Common myeloid progenitor, CD34-positive (primary cell): ENCODE measurements around the gene SP110.
"Not testable (repeated sequence)": the region's sequence is repeated elsewhere in the genome, so short reads cannot be mapped to it uniquely, and the experiment has no call there.

Source experiments
- CTCF ChIA-PET: fragments of 350-600 bp; sonication (Branson Sonifier 250); formaldehyde crosslinking; loops from one replicate; lab custom pipeline; 2021; ENCODE audit warnings: antibody characterized with exemption; lab: Charles Lee
- POLR2A ChIA-PET: fragments of 350-600 bp; sonication (Branson Sonifier 250); formaldehyde crosslinking; loops from one replicate; lab custom pipeline; 2021; ENCODE audit warnings: antibody characterized with exemption; lab: Charles Lee
- DNase-seq, 3 donors: peaks; one replicate each; pipeline versions ENCODE4 v3.0.0 to v3.0.0-alpha.2; 2013
- H3K27ac ChIP-seq, 2 experiments: 1 replicate in 1 of 2; 2 replicates in 1 of 2; pipeline ENCODE4 v1.7.0; 2013; ENCODE audit warnings: inconsistent platforms in 2 of 2, low read length in 2 of 2, mild to moderate bottlenecking in 2 of 2, low read depth in 1 of 2, moderate library complexity in 1 of 2; ENCODE audit not compliant: severe bottlenecking in 2 of 2, insufficient read depth in 1 of 2, poor library complexity in 1 of 2
- H3K27me3 ChIP-seq, 5 experiments: replicated peaks in 2 of 5; 1 replicate in 3 of 5; 2 replicates in 2 of 5; pipeline versions ENCODE4 v1.6.1 to v1.7.0; 2013; ENCODE audit warnings: low read length in 4 of 5, mild to moderate bottlenecking in 2 of 5, moderate library complexity in 2 of 5, inconsistent platforms in 1 of 5; ENCODE audit not compliant: insufficient read depth in 5 of 5, control insufficient read depth in 4 of 5
- H3K36me3 ChIP-seq, 4 experiments: 1 replicate in 2 of 4; 2 replicates in 2 of 4; pipeline versions ENCODE4 v1.6.1 to v1.7.0; 2013; ENCODE audit warnings: low read length in 3 of 4, control low read depth in 1 of 4, mild to moderate bottlenecking in 1 of 4; ENCODE audit not compliant: control insufficient read depth in 4 of 4, insufficient read depth in 4 of 4
- H3K4me1 ChIP-seq, 4 experiments: 1 replicate in 3 of 4; 2 replicates in 1 of 4; pipeline versions ENCODE4 v1.6.1 to v1.7.1; 2013; ENCODE audit warnings: low read length in 3 of 4, mild to moderate bottlenecking in 3 of 4, control low read depth in 1 of 4, inconsistent platforms in 1 of 4, moderate library complexity in 1 of 4; ENCODE audit not compliant: control insufficient read depth in 4 of 4, insufficient read depth in 4 of 4; ENCODE audit errors: control extremely low read depth in 1 of 4
- H3K4me3 ChIP-seq, 7 experiments: 1 replicate in 4 of 7; 2 replicates in 3 of 7; pipeline versions ENCODE4 v1.5.1 to v1.7.0; 2013; ENCODE audit warnings: mild to moderate bottlenecking in 7 of 7, low read length in 6 of 7, moderate library complexity in 6 of 7, inconsistent platforms in 2 of 7, low read depth in 2 of 7, control low read depth in 1 of 7; ENCODE audit not compliant: insufficient read depth in 4 of 7, control insufficient read depth in 1 of 7; ENCODE audit errors: extremely low read depth in 1 of 7
- H3K9me3 ChIP-seq, 5 experiments: 1 replicate in 4 of 5; 2 replicates in 1 of 5; pipeline versions ENCODE4 v1.6.1 to v1.7.1; 2013; ENCODE audit warnings: low read length in 4 of 5, mild to moderate bottlenecking in 2 of 5, inconsistent platforms in 1 of 5, low read depth in 1 of 5, moderate library complexity in 1 of 5; ENCODE audit not compliant: control insufficient read depth in 4 of 5, insufficient read depth in 2 of 5; ENCODE audit errors: control extremely low read depth in 1 of 5
- WGBS: methylation state at CpG from one replicate; pipeline ENCODE4 v1.1.5; 2013; ENCODE audit not compliant: insufficient coverage; 5-methylcytosine and 5-hydroxymethylcytosine counted together

SP110 gene

DNA sequence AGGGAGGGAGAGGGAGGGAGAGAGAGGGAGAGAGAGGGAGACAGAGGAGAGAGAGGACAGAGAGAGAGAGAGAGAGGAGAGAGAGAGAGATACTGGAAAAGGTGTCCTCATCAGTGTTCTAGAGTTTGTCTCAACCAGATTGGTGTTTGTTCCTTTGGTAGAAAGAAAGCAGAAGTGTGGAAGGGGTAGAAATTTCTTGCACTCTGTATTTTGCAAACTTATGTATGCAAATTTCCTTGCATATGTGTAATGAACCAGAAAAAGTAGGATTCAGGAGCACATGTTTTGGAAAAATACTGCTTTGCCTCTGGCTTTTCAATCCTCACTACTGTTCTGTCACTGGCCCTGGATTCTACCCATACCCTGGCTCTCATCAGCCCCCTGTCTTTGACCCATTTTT lies 4.7 kb upstream of the SP110 start:
- Histone ChIP-seq H3K4me1 (peaks cover 3 to 8% (median 5%) of the 10 kb centered on the region in 4 experiments), H3K36me3 (no peaks in the 10 kb centered on the region), H3K9me3 (no peaks in the 10 kb centered on the region), H3K27me3 (no peaks in the 10 kb centered on the region), H3K27ac (peak overlapping the region in 1 of 2 experiments; percentile 10), H3K4me3 (no peak overlapping the region)
- POLR2A ChIA-PET, result no interaction called here
- CTCF ChIA-PET, result no interaction called here
- no peak for DNase-seq

DNA sequence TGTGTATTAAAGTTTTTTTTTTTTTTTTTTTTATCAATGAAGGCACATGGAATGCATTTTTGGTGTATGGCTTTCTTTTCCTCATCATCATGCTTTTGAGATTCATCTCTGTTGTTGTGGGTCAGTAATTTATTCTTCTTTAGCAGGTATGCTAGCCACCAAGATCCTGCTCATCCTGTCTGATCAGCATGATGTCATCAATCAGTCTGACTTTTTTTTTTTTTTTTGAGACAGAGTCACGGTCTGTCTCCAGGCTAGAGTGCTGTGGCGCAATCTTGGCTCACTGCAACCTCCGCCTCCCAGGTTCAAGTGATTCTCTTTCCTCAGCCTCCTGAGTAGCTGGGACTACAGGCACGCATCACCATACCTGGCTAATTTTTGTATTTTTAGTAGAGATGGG lies 3.0 kb upstream of the SP110 start:
- no CpG with 5 or more reads among the region's 4 CpGs for WGBS
- POLR2A ChIA-PET, H3K9me3 ChIP-seq, H3K4me3 ChIP-seq, CTCF ChIA-PET, H3K27me3 ChIP-seq, H3K36me3 ChIP-seq, H3K27ac ChIP-seq, DNase-seq: not testable (repeated sequence)
- H3K4me1 ChIP-seq, result peaks cover 12 to 24% (median 20%) of the 10 kb centered on the region in 4 experiments

DNA sequence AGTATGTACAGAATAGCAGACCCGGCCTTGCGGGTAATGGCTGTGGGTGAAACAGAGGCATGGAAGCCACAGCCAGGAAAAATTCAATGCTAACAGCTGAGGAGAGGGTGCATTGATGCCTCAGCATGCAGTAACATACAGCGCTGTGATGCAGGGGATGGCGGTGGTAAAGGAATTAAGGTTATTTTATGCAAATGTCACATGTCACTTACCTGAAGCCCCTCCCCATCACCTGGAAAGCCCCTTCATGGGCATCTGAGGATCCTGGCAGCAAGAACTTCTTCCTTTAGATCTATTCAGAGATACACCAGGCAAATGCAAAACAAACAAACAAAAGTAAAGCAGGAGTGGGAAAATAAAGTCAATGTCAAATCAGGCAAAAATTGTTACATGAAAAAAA lies 1.7 kb upstream of the SP110 start:
- H3K27me3 ChIP-seq, result no peaks in the 10 kb centered on the region
- no peak overlapping the region for H3K4me3 ChIP-seq
- ChIA-PET CTCF (no interaction called here), POLR2A (no interaction called here)
- no peak overlapping the region for H3K27ac ChIP-seq
- H3K36me3 ChIP-seq, result peaks cover 0 to 3% (median 3%) of the 10 kb centered on the region in 4 experiments
- no peaks in the 10 kb centered on the region for H3K9me3 ChIP-seq
- DNase-seq, result no peak
- 100% methylated on average over 4 of the region's 4 CpGs for WGBS
- peaks cover 15 to 35% (median 25%) of the 10 kb centered on the region in 4 experiments for H3K4me1 ChIP-seq

DNA sequence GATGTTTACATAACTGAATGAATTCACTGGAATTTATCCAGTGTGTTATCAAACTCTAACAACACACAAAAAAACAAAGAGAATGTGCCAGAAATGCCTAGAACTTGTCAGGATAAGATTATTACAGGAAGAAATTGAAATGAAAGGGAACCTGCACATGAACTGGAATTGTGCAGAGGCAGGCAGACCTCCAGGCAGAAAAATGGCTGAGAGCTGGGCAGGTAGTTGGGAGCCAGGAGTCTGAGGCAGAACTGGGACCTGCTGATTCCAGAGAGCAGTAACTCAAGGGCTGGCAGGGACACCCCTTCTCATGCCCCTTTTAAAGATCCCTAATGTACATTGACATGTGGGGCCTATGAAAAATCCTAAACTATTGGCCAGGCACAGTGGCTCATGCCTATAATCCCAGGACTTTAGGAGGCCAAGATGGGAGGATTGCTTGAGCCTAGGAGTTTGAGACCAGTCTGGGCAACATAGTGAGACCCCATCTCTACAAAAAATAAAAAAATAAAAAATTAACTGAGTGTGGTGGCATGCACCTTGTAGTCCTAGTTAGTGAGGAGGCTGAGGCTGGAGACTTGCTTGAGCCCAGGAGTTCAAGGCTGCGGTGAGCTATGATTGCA lies 674 bp upstream of the SP110 start:
- Histone ChIP-seq H3K27me3 (no peaks in the 10 kb centered on the region), H3K4me3 (peak overlapping the region; percentile 76 to 100 (median 92)), H3K9me3 (no peaks in the 10 kb centered on the region), H3K4me1 (peaks cover 15 to 37% (median 25%) of the 10 kb centered on the region in 4 experiments), H3K36me3 (peaks cover 0 to 13% (median 10%) of the 10 kb centered on the region in 4 experiments), H3K27ac (peak overlapping the region; percentile 64 to 81)
- DNase-seq, result no peak
- no CpG with 5 or more reads among the region's 1 CpG for WGBS
- POLR2A ChIA-PET, result interaction anchor here (0.6 kb wide), 1 partner anchor 602 kb away, joined by 3 read pairs; no protein-coding TSS in a partner anchor
- CTCF ChIA-PET, result no interaction called here

DNA sequence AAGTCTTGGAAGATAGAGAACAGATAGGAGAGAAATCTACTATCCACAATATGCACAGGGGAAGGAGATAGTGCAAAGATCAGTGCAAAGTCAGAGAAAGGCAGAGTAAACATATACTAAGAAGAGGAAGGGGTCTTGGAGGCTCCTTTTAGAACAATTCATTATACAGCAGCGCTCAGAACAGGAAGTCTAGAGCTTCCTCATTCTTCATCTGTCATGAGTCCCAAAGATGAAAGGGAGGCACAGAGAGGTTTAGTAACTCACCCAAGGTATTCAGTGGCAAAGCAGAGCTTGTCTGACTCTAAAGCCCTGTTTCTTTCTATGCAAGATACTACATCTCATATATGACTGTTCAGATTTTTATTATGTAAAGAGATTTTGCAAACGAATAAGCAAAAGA lies 1.4 kb downstream of the SP110 start:
- peak overlapping the region in 6 of 7 experiments; percentile 30 to 100 (median 90) for H3K4me3 ChIP-seq
- H3K27me3 ChIP-seq, result no peaks in the 10 kb centered on the region
- DNase-seq, result peak; percentile 24 to 84 (median 76)
- H3K4me1 ChIP-seq, result peaks cover 15 to 37% (median 25%) of the 10 kb centered on the region in 4 experiments
- H3K27ac ChIP-seq, result no peak overlapping the region
- ChIA-PET POLR2A (no interaction called here), CTCF (interaction anchor here (1.3 to 1.5 kb wide), 2 partner anchors 16 to 47 kb away, joined by 3 read pairs; no protein-coding TSS in a partner anchor)
- 0% methylated on average over 1 of the region's 2 CpGs for WGBS
- H3K9me3 ChIP-seq, result no peaks in the 10 kb centered on the region
- H3K36me3 ChIP-seq, result peaks cover 5 to 32% (median 27%) of the 10 kb centered on the region in 4 experiments

DNA sequence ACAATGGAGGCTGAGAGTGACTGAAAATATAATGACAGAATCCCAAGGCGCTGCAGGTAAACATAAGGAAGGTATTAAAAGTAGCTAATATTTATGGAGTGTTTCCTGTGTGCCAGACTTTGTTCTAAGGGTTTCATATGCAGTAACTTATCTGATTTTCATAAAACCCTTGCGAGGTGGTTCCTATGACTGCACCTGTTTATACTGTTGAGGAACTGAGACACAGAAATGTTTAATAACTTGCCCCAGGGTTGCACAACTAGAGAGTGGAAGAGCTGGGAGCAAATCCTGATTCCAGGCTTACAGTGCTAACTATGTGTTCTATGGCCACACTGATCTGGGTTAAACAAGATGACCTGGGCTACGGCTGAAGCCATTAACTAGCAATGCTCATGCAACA lies 2.4 kb downstream of the SP110 start:
- ChIA-PET CTCF (interaction anchor here (0.8 kb wide), 1 partner anchor 9 kb away, joined by 3 read pairs; the partner anchor contains the start of gene SP140), POLR2A (no interaction called here)
- Histone ChIP-seq H3K4me1 (peaks cover 15 to 37% (median 25%) of the 10 kb centered on the region in 4 experiments), H3K9me3 (no peaks in the 10 kb centered on the region), H3K4me3 (peak overlapping the region in 3 of 7 experiments; percentile 46 to 87 (median 82)), H3K27me3 (no peaks in the 10 kb centered on the region), H3K27ac (no peak overlapping the region), H3K36me3 (peaks cover 5 to 40% (median 32%) of the 10 kb centered on the region in 4 experiments)
- 94% methylated on average over 3 of the region's 3 CpGs for WGBS
- no peak for DNase-seq

DNA sequence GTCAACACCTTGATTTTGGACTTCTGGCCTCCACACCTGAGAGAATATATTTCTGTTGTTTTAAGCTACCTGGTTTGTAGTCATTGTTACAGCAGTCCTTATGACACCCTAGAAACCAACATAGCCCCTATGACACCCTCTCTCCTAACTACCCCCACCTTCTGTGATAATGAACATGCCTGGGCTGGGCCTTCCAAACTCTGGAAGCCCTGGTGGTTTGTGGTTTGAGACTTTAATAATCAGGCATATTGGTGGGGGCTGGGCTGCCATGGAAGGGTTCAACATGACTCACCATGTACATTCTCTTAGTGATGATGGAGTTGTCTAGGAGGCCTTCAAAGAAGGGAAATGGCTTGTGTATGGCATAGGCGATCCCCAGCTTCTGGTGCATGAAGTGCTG lies 3.3 kb downstream of the SP110 start:
- Histone ChIP-seq H3K36me3 (peaks cover 13 to 50% (median 38%) of the 10 kb centered on the region in 4 experiments), H3K4me3 (no peak overlapping the region), H3K4me1 (peaks cover 15 to 37% (median 25%) of the 10 kb centered on the region in 4 experiments), H3K27ac (no peak overlapping the region), H3K27me3 (no peaks in the 10 kb centered on the region), H3K9me3 (no peaks in the 10 kb centered on the region)
- CTCF ChIA-PET, result interaction anchor here (0.8 kb wide), 1 partner anchor 9 kb away, joined by 3 read pairs; the partner anchor contains the start of gene SP140
- 86% methylated on average over 1 of the region's 1 CpG for WGBS
- POLR2A ChIA-PET, result no interaction called here
- DNase-seq, result no peak
